Progenitor cell of endocrine pancreas (in vitro differentiated cells): ENCODE results near the gene PIANP. TPM values are rescaled to one million over a fixed set of nuclear protein-coding genes. Genes with fewer than 3 reads are reported as not detected.

ENCODE experiments used
- DNase-seq: peaks from one replicate; pipeline ENCODE4 v3.0.0; 2021; ENCODE audit warnings: low spot score; ENCODE audit not compliant: unreplicated experiment
- H3K27ac Mint-ChIP-seq: 2 replicates; pipeline ENCODE4 v1.8.0; 2021; ENCODE audit warnings: mild to moderate bottlenecking, moderate library complexity, mixed read lengths
- H3K27me3 Mint-ChIP-seq: 2 replicates; pipeline ENCODE4 v1.8.0; 2021; ENCODE audit warnings: mixed read lengths
- H3K36me3 Mint-ChIP-seq: 2 replicates; pipeline ENCODE4 v1.8.0; 2022; ENCODE audit warnings: mixed read lengths; ENCODE audit not compliant: insufficient read depth
- H3K4me1 Mint-ChIP-seq: 2 replicates; pipeline ENCODE4 v1.8.0; 2021; ENCODE audit warnings: low read depth, mixed read lengths
- H3K4me3 Mint-ChIP-seq: 2 replicates; pipeline ENCODE4 v1.8.0; 2021; ENCODE audit warnings: low read depth, mild to moderate bottlenecking, moderate library complexity, mixed read lengths
- H3K9me3 Mint-ChIP-seq: 2 replicates; pipeline ENCODE4 v1.8.0; 2021; ENCODE audit warnings: low read depth, mixed read lengths
- total RNA-seq: library from RNA; stranded (reverse); gene quantifications from 2 replicates; pipeline ENCODE4 v1.2.1, GENCODE V29; 2021
- TF ChIP-seq, protein P1 (sequence below): fragments of 200-600 bp; sonication (generic); IDR thresholded peaks from one replicate; pipeline ENCODE4 v1.5.0; 2021; ENCODE audit warnings: antibody characterized with exemption, mild to moderate bottlenecking; ENCODE audit not compliant: unreplicated experiment

PIANP gene
- total RNA-seq, 1 donor from 2014 or later, result 2.4 TPM

DNA sequence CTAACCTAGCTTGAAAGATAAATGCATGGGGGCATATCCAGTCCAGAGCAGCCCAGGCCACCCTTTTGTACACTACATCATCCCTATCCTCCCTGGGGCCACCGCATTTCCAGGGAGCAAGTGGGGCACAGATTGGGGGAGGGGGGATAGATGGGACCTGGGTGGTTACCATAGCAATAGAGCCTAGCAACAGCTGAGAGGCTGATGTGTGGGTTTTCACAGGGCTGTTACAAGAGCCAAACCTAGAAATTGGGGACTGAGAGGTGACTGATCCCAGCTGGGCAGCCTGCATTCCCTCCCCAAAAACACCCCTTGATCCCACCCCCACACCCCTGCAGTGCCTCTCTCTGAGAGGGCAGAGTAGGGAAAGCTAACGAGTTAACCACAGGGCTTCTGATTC lies 7.7 kb downstream of the PIANP start:
- no peak overlapping the region for H3K4me3 Mint-ChIP-seq

DNA sequence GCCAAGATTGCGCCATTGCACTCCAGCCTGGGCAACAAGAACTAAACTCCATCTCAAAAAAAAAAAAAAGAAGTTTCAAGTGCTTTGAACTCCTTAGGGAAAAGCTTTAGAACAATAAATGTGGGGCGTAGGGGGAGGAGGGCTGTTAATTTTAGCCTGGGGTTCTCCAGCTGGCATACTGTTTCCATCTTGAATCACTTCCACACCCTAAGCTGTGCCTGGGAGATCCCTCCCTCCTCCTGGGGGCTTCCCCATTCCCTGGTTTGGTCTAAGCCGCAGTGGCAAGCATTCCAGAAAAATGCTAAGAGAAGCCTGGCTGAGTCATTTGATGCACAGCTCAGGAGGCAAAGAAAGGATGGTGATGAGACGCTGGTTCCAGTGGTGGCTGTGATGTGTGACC lies 9.1 kb downstream of the PIANP start:
- Mint-ChIP-seq H3K4me1 (peaks cover 32% of the 10 kb centered on the region), H3K9me3 (no peaks in the 10 kb centered on the region), H3K27ac (no peak overlapping the region), H3K27me3 (peaks cover 26% of the 10 kb centered on the region), H3K4me3 (no peak overlapping the region), H3K36me3 (peaks cover 5% of the 10 kb centered on the region)
- TF ChIP-seq, protein P1, sequence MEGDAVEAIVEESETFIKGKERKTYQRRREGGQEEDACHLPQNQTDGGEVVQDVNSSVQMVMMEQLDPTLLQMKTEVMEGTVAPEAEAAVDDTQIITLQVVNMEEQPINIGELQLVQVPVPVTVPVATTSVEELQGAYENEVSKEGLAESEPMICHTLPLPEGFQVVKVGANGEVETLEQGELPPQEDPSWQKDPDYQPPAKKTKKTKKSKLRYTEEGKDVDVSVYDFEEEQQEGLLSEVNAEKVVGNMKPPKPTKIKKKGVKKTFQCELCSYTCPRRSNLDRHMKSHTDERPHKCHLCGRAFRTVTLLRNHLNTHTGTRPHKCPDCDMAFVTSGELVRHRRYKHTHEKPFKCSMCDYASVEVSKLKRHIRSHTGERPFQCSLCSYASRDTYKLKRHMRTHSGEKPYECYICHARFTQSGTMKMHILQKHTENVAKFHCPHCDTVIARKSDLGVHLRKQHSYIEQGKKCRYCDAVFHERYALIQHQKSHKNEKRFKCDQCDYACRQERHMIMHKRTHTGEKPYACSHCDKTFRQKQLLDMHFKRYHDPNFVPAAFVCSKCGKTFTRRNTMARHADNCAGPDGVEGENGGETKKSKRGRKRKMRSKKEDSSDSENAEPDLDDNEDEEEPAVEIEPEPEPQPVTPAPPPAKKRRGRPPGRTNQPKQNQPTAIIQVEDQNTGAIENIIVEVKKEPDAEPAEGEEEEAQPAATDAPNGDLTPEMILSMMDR, result no peak
- no peak for DNase-seq

More for the DNA sequence above, 7.7 kb downstream of the PIANP start:
- Mint-ChIP-seq H3K27me3 (peaks cover 38% of the 10 kb centered on the region), H3K9me3 (no peaks in the 10 kb centered on the region), H3K36me3 (no peaks in the 10 kb centered on the region), H3K27ac (no peak overlapping the region), H3K4me1 (peaks cover 18% of the 10 kb centered on the region)
- no peak for DNase-seq
- TF ChIP-seq, protein P1, result no peak

DNA sequence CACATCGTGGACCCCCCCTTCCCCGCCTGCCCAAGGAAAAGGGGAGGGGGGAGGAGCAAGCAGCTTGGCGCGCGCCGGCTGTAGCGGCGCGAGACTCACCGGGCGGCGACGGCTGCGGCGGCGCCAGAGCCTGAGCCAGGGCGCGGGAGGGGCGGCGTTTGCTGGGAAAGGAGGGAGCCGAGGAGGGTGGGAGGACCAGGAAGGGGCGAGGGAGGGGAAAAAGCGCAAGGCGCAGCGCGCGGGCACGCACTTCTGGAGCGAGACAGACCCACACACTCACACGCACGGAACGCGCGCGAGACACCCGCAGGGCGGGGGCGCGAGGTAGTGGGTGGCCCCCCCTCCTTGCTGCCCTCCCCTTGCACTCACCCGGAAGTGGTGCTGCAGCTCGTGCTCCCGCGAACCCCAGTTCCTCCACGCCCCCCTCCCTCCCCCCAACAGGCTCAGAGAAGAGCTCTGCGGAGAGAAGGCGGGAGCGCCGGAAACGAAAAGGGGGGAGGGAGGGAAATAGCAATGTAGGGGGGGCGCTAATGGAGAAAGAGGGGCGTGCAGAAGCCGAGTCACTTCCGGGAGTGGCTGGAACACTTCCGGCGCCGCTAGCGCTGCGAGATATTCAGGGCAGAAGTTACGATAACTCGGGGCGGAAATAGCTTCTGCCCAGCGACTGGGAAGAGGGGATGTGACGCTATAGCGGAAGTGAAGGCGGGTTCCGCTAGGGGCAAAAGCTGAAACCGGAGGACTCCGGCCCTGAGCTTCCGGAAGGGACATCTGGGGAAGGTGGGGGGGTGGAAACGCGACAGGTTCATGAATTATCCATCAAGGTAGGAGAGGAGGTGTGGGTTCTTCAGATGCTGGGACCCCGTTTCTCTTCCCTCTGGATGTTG lies 11.4 kb downstream of the PIANP start, which contains the start of gene ZNF384:
ZNF384 (minus strand) TSS at position 377 of the 884 bp plus-strand sequence. CDS start 9,855 bp downstream, outside the sequence.
- TF ChIP-seq, protein P1, result peak; percentile 34
- peak within 1 kb of the TSS; percentile 97 for H3K27ac Mint-ChIP-seq
- peaks cover 34% of the 10 kb centered on the region for H3K4me1 Mint-ChIP-seq
- DNase-seq, result peak; percentile 95
- peaks cover 11% of the 10 kb centered on the region for H3K27me3 Mint-ChIP-seq
- H3K36me3 Mint-ChIP-seq, result peaks cover 7% of the 10 kb centered on the region
- H3K9me3 Mint-ChIP-seq, result no peaks in the 10 kb centered on the region
- H3K4me3 Mint-ChIP-seq, result peak within 1 kb of the TSS; percentile 89

DNA sequence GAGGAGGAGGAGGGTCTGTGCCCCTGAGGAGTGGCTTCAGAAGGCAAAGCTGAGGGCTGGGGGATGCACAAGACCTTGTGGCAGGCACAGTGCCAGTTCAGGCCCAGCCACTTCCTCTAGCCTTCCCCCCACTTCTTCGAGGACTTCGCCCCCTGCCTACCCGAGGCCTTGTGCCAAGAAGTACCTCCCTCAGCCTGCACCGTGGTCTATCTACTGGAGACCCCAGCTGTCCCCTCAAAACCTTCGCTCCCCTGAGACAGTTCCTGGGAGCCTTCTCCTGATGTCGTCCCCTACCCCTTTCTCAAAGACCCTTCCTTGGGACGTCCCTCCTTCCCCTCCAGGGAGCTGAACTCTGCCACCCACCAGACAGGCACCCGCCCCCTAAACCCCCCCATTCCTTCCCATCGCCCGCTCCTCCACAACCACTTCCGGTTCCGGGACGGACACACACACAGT lies 12.0 kb downstream of the PIANP start:
- DNase-seq, result no peak
- Mint-ChIP-seq H3K4me3 (peak overlapping the region; percentile 89), H3K4me1 (peaks cover 34% of the 10 kb centered on the region), H3K9me3 (no peaks in the 10 kb centered on the region), H3K36me3 (peaks cover 7% of the 10 kb centered on the region), H3K27me3 (peaks cover 6% of the 10 kb centered on the region), H3K27ac (peak overlapping the region; percentile 97)
- TF ChIP-seq, protein P1, result no peak

DNA sequence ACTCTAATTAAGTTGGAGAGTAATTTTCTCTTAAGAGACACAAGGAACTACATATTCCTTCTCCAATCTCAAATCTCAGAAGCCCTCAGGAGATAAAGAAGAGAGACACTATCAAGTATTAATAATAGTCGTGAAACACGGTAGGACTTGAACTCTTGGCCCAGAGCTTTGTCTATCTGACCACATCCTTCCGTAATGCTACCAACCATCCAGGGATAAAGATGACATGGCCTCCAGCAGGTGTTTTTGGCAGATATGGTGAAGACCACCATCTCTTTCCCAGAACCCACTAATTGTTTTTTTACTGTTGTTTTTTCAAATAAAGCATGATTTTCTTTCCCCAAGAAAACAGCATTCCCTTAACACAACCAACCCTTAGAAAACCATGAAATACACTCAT lies 14.8 kb downstream of the PIANP start:
- H3K9me3 Mint-ChIP-seq, result no peaks in the 10 kb centered on the region
- no peak for DNase-seq
- peaks cover 32% of the 10 kb centered on the region for H3K4me1 Mint-ChIP-seq
- H3K36me3 Mint-ChIP-seq, result peaks cover 8% of the 10 kb centered on the region
- no peaks in the 10 kb centered on the region for H3K27me3 Mint-ChIP-seq
- no peak overlapping the region for H3K4me3 Mint-ChIP-seq
- H3K27ac Mint-ChIP-seq, result no peak overlapping the region
- TF ChIP-seq, protein P1, result no peak
